SK-N-SH treated with all-trans-retinoic acid at 6 μM for 48 hours (cell line): ENCODE measurements around the gene OR2T27.
"Not testable (repeated sequence)": the region's sequence is repeated elsewhere in the genome, so short reads cannot be mapped to it uniquely, and the experiment has no call there.

Experiments used
- ATAC-seq: fragments of 200-7000 bp; cut with Tn5 transposase; 3 replicates; pipeline ENCODE4 v1.9.1; 2020; ENCODE audit warnings: mild to moderate bottlenecking, moderate library complexity
- ARNTL ChIP-seq: fragments of 450-650 bp; formaldehyde crosslinking; IDR thresholded peaks from 2 replicates; pipeline ENCODE4 v1.5.0; 2020; ENCODE audit warnings: low read depth, mild to moderate bottlenecking, moderate library complexity, borderline replicate concordance
- BACH2 ChIP-seq: fragments of 250-450 bp; sonication (Bioruptor Pico); IDR thresholded peaks from 2 replicates; pipeline ENCODE4 v1.9.0; 2021; ENCODE audit warnings: mild to moderate bottlenecking, borderline replicate concordance
- CSDC2 ChIP-seq: fragments of 250-450 bp; sonication (Bioruptor Pico); IDR thresholded peaks from 2 replicates; pipeline ENCODE4 v1.5.0; 2020; ENCODE audit warnings: mild to moderate bottlenecking, moderate library complexity
- CSRNP3 ChIP-seq: fragments of 250-450 bp; sonication (Bioruptor Pico); IDR thresholded peaks from 2 replicates; pipeline ENCODE4 v1.5.1; 2021; ENCODE audit warnings: mild to moderate bottlenecking, moderate library complexity
- ESRRG ChIP-seq: fragments of 250-450 bp; sonication (Bioruptor Pico); IDR thresholded peaks from 2 replicates; pipeline ENCODE4 v1.6.1; 2021; ENCODE audit warnings: mild to moderate bottlenecking
- GLIS3 ChIP-seq: fragments of 250-450 bp; sonication (Bioruptor Pico); IDR thresholded peaks from 2 replicates; pipeline ENCODE4 v1.5.0; 2020; ENCODE audit warnings: mild to moderate bottlenecking, moderate library complexity
- ISL1 ChIP-seq: fragments of 250-450 bp; sonication (Bioruptor Pico); IDR thresholded peaks from 2 replicates; pipeline ENCODE4 v2.1.2; 2022; ENCODE audit warnings: mild to moderate bottlenecking, moderate library complexity
- OSR1 ChIP-seq: fragments of 250-450 bp; sonication (Bioruptor Pico); IDR thresholded peaks from 2 replicates; pipeline ENCODE4 v1.8.0; 2022; ENCODE audit warnings: moderate library complexity, mild to moderate bottlenecking, inconsistent platforms
- PATZ1 ChIP-seq: fragments of 250-450 bp; sonication (Bioruptor Pico); IDR thresholded peaks from 2 replicates; pipeline ENCODE4 v1.8.0; 2020; ENCODE audit warnings: mild to moderate bottlenecking, moderate library complexity, borderline replicate concordance
- PPARA ChIP-seq: fragments of 250-450 bp; sonication (Bioruptor Pico); IDR thresholded peaks from 2 replicates; pipeline ENCODE4 v1.5.0; 2020; ENCODE audit warnings: mild to moderate bottlenecking, borderline replicate concordance
- RARB ChIP-seq: fragments of 250-450 bp; sonication (Bioruptor Pico); IDR thresholded peaks from 2 replicates; pipeline ENCODE4 v1.8.0; 2021; ENCODE audit warnings: mild to moderate bottlenecking, moderate library complexity
- SNAI2 ChIP-seq: fragments of 250-450 bp; sonication (Bioruptor Pico); IDR thresholded peaks from 2 replicates; pipeline ENCODE4 v1.5.0; 2020; ENCODE audit warnings: mild to moderate bottlenecking, moderate library complexity
- TCF4 ChIP-seq: fragments of 250-450 bp; sonication (Bioruptor Pico); IDR thresholded peaks from 2 replicates; pipeline ENCODE4 v1.8.0; 2021; ENCODE audit warnings: mild to moderate bottlenecking, moderate library complexity, borderline replicate concordance
- TOX ChIP-seq: fragments of 250-450 bp; sonication (Bioruptor Pico); IDR thresholded peaks from 2 replicates; pipeline ENCODE4 v1.8.0; 2021; ENCODE audit warnings: mild to moderate bottlenecking, moderate library complexity, borderline replicate concordance
- ZC3H10 ChIP-seq: fragments of 250-450 bp; sonication (Bioruptor Pico); IDR thresholded peaks from 2 replicates; pipeline ENCODE4 v1.5.1; 2021; ENCODE audit warnings: mild to moderate bottlenecking, moderate library complexity
- ZFP3 ChIP-seq: fragments of 250-450 bp; sonication (Bioruptor Pico); IDR thresholded peaks from 2 replicates; pipeline ENCODE4 v1.5.0; 2020; ENCODE audit warnings: mild to moderate bottlenecking, moderate library complexity
- ZNF565 ChIP-seq: fragments of 450-650 bp; formaldehyde crosslinking; conservative IDR thresholded peaks from 2 replicates; pipeline ENCODE4 v1.5.0; 2020; ENCODE audit warnings: low read depth, mild to moderate bottlenecking, moderate library complexity
- ZNF70 ChIP-seq: fragments of 450-650 bp; formaldehyde crosslinking; IDR thresholded peaks from 2 replicates; pipeline ENCODE4 v1.5.0; 2020; ENCODE audit warnings: mild to moderate bottlenecking, moderate library complexity
- TF ChIP-seq, protein P1 (sequence below): fragments of 250-450 bp; sonication (Bioruptor Pico); IDR thresholded peaks from 2 replicates; pipeline ENCODE4 v1.8.0; 2021; ENCODE audit warnings: low read depth, mild to moderate bottlenecking, moderate library complexity, borderline replicate concordance
- TF ChIP-seq, protein P2 (sequence below): fragments of 250-450 bp; sonication (Bioruptor Pico); IDR thresholded peaks from 2 replicates; pipeline ENCODE4 v1.5.1; 2020; ENCODE audit warnings: low read depth, mild to moderate bottlenecking, moderate library complexity

Gene OR2T27

GRCh38 chr1:248639652-248640051 lies 15.7 kb downstream of the OR2T27 start:
- ATAC-seq = not testable (repeated sequence)

DNA sequence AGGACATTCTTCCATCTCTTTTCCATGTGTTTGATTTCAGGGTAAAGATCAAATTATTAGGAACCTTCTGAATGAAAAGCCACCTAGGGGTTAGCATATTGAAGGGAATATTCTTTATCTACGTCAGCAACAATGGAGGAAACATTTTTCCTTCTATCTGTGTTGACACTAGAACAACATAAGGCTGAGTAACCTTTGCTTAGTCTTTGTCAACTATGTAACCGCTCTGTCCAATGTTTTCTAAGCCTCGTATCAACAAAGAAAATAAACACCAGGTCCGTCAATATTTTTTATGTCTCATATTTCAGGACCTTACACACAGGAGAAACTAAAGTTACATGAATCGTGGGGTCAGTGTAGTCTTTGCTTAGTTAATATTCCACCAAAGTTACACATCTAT lies 18.7 kb downstream of the OR2T27 start:
- not testable (repeated sequence) for ATAC-seq

- not testable (repeated sequence) for ATAC-seq
Measured at GRCh38 chr1:248634991-248635390, 20.3 kb downstream of the OR2T27 start, which contains the start of gene OR2T11. OR2T11 (minus strand) TSS chr1:248635091; CDS start chr1:248627128, 7,963 bp downstream.

GRCh38 chr1:248631354-248632008 lies 23.8 kb downstream of the OR2T27 start:
- no peak for ATAC-seq
- TF ChIP-seq OSR1 (CRISPR knock-in tag) (no peak), ISL1 (CRISPR knock-in tag) (no peak), ZFP3 (no peak), ESRRG (CRISPR knock-in tag) (no peak), TCF4 (CRISPR knock-in tag) (no peak), PPARA (no peak), RARB (CRISPR knock-in tag) (no peak), PATZ1 (CRISPR knock-in tag) (no peak), GLIS3 (CRISPR knock-in tag) (no peak), ZNF565 (no peak), CSRNP3 (CRISPR knock-in tag) (no peak), TOX (no peak), BACH2 (no peak), ARNTL (CRISPR knock-in tag) (no peak), SNAI2 (CRISPR knock-in tag) (no peak), ZNF70 (no peak)
- TF ChIP-seq, protein P1, sequence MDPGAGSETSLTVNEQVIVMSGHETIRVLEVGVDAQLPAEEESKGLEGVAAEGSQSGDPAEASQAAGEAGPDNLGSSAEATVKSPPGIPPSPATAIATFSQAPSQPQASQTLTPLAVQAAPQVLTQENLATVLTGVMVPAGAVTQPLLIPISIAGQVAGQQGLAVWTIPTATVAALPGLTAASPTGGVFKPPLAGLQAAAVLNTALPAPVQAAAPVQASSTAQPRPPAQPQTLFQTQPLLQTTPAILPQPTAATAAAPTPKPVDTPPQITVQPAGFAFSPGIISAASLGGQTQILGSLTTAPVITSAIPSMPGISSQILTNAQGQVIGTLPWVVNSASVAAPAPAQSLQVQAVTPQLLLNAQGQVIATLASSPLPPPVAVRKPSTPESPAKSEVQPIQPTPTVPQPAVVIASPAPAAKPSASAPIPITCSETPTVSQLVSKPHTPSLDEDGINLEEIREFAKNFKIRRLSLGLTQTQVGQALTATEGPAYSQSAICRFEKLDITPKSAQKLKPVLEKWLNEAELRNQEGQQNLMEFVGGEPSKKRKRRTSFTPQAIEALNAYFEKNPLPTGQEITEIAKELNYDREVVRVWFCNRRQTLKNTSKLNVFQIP = no peak
- TF ChIP-seq, protein P2, sequence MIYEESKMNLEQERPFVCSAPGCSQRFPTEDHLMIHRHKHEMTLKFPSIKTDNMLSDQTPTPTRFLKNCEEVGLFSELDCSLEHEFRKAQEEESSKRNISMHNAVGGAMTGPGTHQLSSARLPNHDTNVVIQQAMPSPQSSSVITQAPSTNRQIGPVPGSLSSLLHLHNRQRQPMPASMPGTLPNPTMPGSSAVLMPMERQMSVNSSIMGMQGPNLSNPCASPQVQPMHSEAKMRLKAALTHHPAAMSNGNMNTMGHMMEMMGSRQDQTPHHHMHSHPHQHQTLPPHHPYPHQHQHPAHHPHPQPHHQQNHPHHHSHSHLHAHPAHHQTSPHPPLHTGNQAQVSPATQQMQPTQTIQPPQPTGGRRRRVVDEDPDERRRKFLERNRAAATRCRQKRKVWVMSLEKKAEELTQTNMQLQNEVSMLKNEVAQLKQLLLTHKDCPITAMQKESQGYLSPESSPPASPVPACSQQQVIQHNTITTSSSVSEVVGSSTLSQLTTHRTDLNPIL (CRISPR knock-in tag) = no peak

DNA sequence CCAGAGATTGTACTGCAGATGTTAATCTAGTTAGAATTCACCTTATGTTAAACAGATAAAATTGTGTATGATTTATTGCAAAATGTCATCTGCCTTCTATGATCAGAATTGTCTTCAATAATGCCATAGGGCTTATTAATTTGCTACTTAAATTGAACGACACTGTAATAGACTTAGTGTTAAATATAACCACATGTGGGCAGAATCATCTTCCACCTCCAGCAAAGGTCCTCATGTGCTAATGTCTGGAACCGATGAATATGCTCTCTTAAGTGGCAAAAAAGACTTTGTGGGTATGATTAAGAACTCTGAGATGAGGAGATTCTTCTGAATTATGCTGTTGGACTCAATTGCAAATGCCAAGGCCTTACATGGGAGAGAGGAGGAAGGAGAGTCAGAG lies 24.8 kb downstream of the OR2T27 start:
- no peak for ATAC-seq
- TF ChIP-seq RARB (CRISPR knock-in tag) (no peak), ISL1 (CRISPR knock-in tag) (no peak), CSDC2 (CRISPR knock-in tag) (no peak), PATZ1 (CRISPR knock-in tag) (no peak), CSRNP3 (CRISPR knock-in tag) (no peak), BACH2 (no peak), SNAI2 (CRISPR knock-in tag) (no peak), ZNF565 (no peak), ZNF70 (no peak), ZC3H10 (no peak)
- TF ChIP-seq, protein P2 (CRISPR knock-in tag) = no peak
